Suprapubic skin (tissue), 4 donors: ENCODE measurements around the gene SHISA8.

Experiments used
- CTCF ChIP-seq, 2 donors: fragments of 200-600 bp in 1 of 2; fragments of 450-650 bp in 1 of 2; sonication (generic) in 1 of 2; IDR thresholded peaks; one replicate each; pipeline ENCODE4 v1.5.1; 2016 to 2019; ENCODE audit warnings: antibody characterized with exemption in 2 of 2, mild to moderate bottlenecking in 1 of 2, moderate library complexity in 1 of 2
- POLR2A ChIP-seq, 2 donors: fragments of 450-650 bp; IDR thresholded peaks; one replicate each; pipeline ENCODE4 v1.6.1; 2017; ENCODE audit warnings: antibody characterized with exemption in 2 of 2, mild to moderate bottlenecking in 2 of 2, moderate library complexity in 2 of 2
- POLR2AphosphoS5 ChIP-seq, 3 donors: sonication (generic); formaldehyde crosslinking; IDR thresholded peaks; one replicate each; pipeline ENCODE4 v1.6.1; 2017; ENCODE audit warnings: antibody characterized with exemption in 3 of 3

GRCh38 chr22:41947424-41948080, 32.7 kb upstream of the SHISA8 start:
- TF ChIP-seq CTCF (IDR thresholded peaks at IDR 0.05) (no peak), POLR2A (IDR thresholded peaks at IDR 0.05) (no peak), POLR2AphosphoS5 (IDR thresholded peaks at IDR 0.05) (no peak)
